Omental fat pad (tissue), 4 donors: ENCODE results near the gene SVIL. TPM values are rescaled to one million over a fixed set of nuclear protein-coding genes. Genes with fewer than 3 reads are reported as not detected.

Experiments used
- ATAC-seq: fragments of 150-250 bp; one replicate; pipeline ENCODE4 v1.9.1; 2016; ENCODE audit warnings: mild to moderate bottlenecking, moderate library complexity; ENCODE audit not compliant: low FRiP score
- DNase-seq: peaks from one replicate; pipeline ENCODE4 v3.0.0-alpha.2; 2019; ENCODE audit warnings: low spot score
- total RNA-seq, 4 donors: library from RNA; depleted of rRNA; stranded (reverse); fragments of >200 nt; gene quantifications; one replicate each; pipeline ENCODE4 v1.1.0, GENCODE V29; 2016
- TF ChIP-seq, protein P1 (sequence below), 3 donors: fragments of 450-650 bp; IDR thresholded peaks; one replicate each; pipeline ENCODE4 v1.5.1; 2016 to 2017; ENCODE audit warnings: antibody characterized with exemption in 3 of 3, mild to moderate bottlenecking in 3 of 3, moderate library complexity in 2 of 3

SVIL gene
- total RNA-seq, 4 donors from 2014 or later: 22.8 to 44.4 (median 30.5) TPM

DNA sequence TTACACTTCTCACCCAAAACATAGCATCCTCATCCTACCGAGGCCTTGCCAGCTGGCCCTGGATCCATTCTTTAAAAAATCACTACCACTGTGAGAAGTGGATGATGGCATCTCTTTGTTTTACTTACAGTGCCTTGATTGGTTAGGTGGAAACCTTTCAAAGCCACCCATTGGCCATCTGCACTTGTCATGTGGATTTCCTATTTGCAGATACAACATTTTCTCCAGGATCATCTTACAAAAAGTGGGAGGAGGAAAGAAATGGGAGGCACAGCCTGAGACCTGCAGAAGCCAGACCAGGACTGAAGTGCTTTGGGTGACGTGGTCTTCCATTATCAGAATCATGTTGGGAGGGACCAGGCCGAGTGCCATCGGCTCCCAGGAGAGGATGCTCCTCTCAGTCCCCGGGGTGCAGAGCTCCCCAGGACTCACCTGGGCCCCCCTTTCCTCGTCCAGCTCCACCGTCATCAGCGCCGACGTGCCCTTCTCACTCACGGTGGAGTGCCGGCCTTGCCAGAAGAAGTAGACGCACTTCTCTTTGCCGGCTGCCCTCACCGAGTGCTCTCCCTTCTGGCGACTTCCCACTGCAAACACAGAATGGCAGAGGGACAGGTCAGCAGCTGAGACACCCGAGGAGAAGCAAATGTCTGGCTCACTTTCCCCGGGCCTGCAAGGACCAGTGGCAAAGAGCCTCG, 161.2 kb downstream of the SVIL start:
- TF ChIP-seq, protein P1, sequence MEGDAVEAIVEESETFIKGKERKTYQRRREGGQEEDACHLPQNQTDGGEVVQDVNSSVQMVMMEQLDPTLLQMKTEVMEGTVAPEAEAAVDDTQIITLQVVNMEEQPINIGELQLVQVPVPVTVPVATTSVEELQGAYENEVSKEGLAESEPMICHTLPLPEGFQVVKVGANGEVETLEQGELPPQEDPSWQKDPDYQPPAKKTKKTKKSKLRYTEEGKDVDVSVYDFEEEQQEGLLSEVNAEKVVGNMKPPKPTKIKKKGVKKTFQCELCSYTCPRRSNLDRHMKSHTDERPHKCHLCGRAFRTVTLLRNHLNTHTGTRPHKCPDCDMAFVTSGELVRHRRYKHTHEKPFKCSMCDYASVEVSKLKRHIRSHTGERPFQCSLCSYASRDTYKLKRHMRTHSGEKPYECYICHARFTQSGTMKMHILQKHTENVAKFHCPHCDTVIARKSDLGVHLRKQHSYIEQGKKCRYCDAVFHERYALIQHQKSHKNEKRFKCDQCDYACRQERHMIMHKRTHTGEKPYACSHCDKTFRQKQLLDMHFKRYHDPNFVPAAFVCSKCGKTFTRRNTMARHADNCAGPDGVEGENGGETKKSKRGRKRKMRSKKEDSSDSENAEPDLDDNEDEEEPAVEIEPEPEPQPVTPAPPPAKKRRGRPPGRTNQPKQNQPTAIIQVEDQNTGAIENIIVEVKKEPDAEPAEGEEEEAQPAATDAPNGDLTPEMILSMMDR (IDR thresholded peaks at IDR 0.05): no peak
- ATAC-seq (no peak), DNase-seq (no peak)

DNA sequence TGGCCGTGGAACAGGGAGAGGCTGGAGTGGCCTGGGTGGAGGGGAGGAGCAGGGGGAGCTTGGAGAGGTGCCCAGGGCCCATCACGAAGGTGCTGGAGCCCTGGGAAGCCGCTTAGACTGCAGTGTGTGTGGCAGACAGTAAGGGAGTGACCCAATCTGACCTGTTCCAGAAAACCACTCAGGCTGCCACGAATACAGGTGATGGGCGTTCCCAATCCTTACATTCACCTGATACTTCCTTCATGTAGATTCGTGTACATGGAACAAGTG, 161.7 kb downstream of the SVIL start:
- TF ChIP-seq, protein P1 (IDR thresholded peaks at IDR 0.05): no peak
- DNase-seq: no peak
- ATAC-seq: peak; percentile 11

DNA sequence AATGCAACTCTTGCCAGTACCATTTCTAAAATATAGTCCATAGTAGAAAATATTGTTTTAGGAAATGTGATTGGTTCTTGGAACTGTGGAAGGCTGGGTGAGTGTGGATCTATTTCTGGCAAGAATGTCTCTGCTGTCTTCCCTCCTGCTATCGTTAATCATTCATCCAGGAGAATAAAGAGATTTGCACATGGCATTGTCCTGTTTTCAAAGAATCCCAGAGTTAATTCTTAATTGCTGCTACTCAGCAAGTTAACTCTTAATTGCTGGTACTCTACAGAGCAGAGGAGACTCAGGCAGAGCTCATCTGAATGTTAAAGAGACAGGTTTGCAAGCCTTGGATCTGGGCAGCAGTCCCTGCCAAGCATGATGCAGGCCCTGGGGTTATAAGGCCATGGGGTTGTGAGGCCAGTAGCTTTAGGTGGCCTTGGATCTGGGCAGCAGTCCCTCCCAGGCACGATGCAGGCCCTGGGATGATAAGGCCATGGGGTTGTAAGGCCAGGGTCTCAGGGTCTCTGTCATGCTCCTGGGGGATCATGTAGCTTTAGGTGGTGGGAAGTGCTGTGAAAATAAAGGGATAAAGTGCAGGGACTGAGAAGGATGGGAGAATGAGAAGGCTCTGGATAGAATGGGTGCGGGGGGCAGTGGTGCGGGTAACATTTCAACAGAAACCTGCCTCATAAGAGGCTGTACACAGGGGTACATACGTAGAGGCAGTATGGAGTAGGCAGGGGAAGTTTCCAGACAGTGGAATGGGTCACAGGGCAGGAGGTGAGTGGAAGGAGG, 162.3 kb downstream of the SVIL start:
- peak; percentile 7 for ATAC-seq

DNA sequence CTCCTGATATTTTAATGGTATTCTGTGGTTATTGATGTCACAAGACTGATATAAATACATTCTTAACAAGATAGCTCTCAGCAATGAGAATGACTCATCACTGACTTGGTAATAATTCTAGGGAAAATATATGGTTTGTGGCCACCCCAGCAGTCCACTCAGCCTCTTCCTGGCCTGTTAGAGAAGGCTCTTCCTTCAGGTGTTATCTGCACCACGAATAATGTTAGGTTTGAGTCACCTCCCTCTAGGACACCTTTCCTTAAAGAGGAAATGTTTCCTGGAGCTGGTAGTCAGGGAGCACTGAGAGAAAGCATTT, 163.3 kb downstream of the SVIL start:
- ATAC-seq (no peak), DNase-seq (no peak)
- TF ChIP-seq, protein P1 (IDR thresholded peaks at IDR 0.05): no peak

More for the DNA sequence above, 162.3 kb downstream of the SVIL start:
- no peak for DNase-seq
- TF ChIP-seq, protein P1 (IDR thresholded peaks at IDR 0.05): no peak

DNA sequence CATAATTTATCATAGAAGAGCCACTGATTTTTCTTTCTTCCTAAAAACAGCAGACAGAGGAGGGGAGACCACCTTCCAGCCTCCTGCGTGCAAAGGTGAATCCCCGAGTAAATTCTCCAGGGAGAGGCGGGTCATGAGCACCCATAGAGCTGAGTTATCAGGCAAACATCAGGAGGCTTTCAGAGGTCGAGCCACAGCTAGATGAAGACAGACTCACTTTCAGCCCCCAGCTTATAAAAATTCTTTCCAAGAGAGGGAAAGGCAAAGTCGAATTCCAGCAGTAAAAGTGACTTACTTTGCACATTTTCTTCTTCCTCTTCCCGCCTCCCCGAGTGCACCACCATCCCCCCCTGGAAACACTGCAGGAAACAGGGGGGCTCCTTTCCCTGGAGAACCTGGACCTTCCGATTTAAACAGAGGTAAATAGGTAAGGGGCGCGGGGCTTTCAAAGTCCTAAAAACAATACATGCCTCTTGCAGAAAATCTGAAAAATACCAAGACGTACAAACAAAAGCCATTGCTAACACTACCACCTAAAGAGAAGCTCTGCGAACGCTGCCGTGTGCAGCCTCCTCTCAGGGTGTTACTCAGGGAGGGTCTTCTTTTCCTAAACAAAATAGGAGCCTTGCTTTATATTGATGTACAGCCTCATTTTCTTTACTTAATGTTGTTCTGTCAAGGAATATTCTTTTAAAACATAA, 163.8 kb downstream of the SVIL start:
- TF ChIP-seq, protein P1 (IDR thresholded peaks at IDR 0.05): no peak
- ATAC-seq: no peak
- DNase-seq: no peak

DNA sequence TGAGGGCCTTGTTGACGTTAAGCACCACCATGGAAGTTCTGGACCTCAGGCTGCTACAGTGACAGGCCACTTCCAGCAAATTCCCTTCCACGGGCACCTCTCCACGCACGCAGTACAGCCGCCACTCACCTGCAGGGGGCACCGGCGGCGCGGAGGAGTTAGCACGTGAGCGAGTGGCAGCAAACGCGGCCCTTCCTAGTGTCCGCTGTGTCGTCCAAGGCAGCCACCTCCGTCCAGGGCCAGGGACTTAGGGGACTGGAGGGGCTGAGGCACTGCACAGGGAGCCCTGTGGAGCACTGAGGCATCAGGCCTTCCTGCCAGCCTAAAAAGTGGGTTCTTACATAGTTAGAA, 164.4 kb downstream of the SVIL start:
- DNase-seq (no peak), ATAC-seq (no peak)

More for the DNA sequence above, 164.4 kb downstream of the SVIL start:
- TF ChIP-seq, protein P1 (IDR thresholded peaks at IDR 0.05): no peak
